ENCODE measurements around the gene FRAS1.
"Not testable (repeated sequence)": the region's sequence is repeated elsewhere in the genome, so short reads cannot be mapped to it uniquely, and the experiment has no call there.

FRAS1 gene

GRCh38 chr4:78057600-78058550, 752 bp downstream of the FRAS1 start:
- DNase-seq (ENCODE audit: low read depth): no peak

GRCh38 chr4:78058591-78059523, 1.7 kb downstream of the FRAS1 start:
- DNase-seq (ENCODE audit: low read depth): no peak

- DNase-seq (ENCODE audit: low read depth): no peak
Measured at GRCh38 chr4:78059524-78059889, 2.4 kb downstream of the FRAS1 start.

DNA sequence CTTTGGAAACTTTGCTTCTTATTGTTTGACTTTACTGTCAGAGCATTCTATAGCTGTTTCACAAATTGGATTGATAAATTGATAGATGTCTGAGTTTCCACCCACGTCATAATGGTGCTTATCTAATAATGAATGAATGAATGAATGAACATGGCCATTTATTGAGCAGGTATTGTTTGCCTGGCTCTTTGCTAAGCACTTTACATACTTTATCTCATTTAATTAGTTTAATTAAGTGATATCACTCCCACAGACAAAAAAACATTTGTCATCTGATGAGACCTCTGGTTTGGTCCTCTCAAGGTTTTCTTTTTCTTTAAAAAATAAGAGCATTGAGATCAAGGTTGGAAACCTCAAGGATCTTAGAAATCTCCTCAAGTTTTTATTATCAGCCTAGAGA, 2.8 kb downstream of the FRAS1 start:
- DNase-seq (ENCODE audit: low read depth): no peak

GRCh38 chr4:78061939-78062570, 4.9 kb downstream of the FRAS1 start:
- DNase-seq (ENCODE audit: low read depth): no peak

- no peak for DNase-seq (ENCODE audit: low read depth)
Measured at GRCh38 chr4:78065508-78066192, 8.5 kb downstream of the FRAS1 start.

- DNase-seq (ENCODE audit: low read depth): no peak
Measured at GRCh38 chr4:78068481-78068880, 11.4 kb downstream of the FRAS1 start.

DNA sequence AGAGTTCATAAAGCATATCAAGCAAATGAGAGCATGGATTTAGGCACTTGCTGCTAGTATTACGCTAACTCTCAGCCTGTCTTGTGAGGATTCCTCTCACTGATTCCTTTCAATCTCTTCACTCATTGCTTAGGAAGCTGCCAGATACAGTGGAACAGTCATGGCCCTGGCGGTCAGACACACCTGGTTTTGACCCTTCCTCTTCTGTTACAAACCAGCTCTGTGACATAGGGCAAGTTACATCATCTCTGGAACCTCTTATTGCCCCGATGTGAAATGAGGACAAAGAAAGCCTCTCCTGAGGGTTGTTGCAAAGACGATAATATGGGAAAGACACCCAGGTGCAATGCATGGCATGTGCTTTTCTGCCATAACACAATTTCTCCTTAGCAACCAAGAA, 12.2 kb downstream of the FRAS1 start:
- no peak for DNase-seq (ENCODE audit: low read depth)

- no peak for DNase-seq (ENCODE audit: low read depth)
Measured at GRCh38 chr4:78069859-78070258, 12.7 kb downstream of the FRAS1 start.

GRCh38 chr4:78070731-78071282, 13.7 kb downstream of the FRAS1 start:
- DNase-seq (ENCODE audit: low read depth): no peak

DNA sequence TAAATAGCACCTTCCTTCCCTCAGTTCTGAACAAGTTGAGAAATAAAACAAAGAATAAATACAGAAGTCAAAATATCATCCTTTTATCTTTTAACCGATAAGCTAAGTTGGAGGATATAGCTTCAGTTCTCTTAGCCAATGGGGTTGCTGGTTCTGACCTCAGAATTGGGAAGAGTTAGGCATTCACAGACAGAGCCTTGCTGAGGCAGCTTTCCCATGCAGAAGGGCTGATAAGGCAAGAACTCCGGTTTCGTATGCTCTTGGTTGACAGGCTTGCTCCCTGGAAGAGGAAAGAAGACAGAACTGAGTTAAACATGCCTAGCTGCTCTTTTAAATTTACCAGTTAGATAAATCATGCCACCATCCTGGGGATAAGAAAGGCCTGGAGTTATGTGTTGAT, 17.6 kb downstream of the FRAS1 start:
- no peak for DNase-seq (ENCODE audit: low read depth)

DNA sequence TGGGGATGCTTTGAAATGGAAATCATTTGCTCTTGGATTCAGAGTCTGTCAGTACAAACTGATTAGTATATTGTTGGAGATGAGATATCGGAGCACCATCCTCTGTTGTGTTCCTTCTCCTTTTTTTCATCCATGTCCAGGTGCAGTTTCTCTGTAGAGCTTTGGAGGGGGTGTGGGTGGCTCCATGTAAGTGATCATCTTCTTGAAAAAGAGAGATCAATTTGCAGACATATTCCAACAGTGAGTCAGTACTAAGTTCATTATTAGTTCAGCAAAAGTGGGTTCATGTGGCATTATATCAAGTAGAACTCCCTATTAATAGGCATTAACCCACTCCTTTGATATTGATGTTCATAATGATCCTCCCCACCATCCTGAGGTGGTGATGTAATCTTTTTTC, 18.9 kb downstream of the FRAS1 start:
- DNase-seq (ENCODE audit: low read depth): no peak

DNA sequence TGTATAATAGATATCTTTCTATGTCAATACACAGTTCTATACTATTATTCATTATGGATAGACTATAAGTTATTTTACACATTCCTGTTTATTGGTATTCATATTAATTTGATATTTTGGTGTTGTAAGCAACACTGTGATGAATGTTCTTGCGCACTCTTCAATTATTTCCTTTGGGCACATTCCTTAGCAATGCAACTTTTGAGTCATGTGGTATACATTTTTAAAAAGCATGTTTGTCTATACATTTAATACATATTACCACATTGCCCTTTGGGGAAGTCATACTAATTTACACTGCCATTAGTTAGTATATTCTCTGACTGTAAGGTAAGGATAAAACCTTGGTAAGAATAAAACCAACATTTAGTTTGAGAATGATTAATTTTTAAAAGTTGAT, 21.0 kb downstream of the FRAS1 start:
- no peak for DNase-seq (ENCODE audit: low read depth)

DNA sequence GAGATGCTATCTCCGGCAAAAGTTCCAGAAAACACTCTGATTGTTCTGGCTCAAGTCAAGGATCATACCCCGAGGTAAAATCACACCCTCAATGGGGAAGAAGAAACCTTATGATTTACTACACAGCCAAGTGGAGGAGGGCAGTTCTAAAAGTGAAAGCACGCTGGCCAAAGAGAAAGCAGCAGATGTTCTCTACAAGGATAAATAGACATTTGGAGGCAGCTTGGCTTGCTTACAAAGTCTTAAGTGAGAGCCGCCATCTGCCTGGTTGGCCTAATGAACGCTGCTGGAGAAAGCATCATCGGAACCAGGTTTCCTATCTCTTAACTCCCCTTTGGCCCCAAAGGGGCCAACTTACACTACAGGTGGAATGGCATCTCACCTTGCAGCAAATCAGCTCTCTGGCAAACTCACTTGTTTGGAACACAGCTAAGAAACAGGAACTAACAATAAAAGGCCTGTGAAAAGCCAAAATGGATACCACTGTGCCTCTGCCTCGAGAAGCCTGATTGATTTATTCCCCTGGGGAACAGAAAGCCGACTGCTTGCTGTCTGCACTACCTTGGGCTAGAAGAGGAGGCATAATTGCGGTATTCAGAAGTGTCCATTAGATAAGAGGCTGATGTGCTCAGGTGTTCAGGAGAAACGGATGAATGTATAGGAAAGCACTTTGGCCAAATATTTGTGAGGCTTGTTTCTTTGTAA, 22.8 kb downstream of the FRAS1 start:
- no peak for DNase-seq (ENCODE audit: low read depth)

DNA sequence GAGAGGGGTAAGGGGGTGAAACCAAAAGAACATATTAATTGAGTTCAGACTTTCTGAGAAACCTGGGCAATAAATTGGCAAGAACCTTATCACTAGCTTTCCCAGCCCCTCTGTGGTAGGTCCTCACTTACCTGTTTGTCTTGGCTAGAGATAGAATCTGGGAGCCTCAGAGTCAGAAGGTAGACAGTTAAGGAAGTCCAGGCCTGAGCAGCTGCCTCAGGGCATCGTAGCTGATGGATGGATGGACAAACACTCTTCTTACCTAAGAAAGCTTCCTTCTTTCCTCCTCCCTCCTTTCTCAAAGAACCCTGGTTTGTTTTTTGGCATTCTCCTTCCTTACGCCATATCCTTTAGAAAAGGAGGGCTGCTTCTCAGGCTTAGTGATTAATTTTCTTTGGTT, 24.4 kb downstream of the FRAS1 start:
- no peak for DNase-seq (ENCODE audit: low read depth)

DNA sequence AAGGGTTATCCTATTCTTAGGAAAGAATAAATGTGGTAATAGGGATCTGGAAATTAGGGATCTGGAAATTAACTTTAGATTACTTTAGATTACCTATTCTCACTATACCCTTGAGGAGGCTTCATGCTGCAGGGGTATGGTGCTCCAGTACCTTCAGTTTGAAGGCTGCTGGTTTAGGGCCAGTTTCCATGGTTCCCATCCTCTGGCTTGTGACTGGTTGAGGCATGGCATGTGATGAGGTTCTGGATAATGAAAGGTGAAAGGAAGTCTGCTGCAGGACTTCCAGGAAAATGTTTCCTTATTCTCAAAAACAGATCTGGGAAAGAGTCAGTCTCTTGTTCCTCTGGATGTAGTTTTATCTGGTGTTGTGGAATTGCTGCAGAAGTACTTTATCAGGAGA, 25.9 kb downstream of the FRAS1 start:
- no peak for DNase-seq (ENCODE audit: low read depth)

DNA sequence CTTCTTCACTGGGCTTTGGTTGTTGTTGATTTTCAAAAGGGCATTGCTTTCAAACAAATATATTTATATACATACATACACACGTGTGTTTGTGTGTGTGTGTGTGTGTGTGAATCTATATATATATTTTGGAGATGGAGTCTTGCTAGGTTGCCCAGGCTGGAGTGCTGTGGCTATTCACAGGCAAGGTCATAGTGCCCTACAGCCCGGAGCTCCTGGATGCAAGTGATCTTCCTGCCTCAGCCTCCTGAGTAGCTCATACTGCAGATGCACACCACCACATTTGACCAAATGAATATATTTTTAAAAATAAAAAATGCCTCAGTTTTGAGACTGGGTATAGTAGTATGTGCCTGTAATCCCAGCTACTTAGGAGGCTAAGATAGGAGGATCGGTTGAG, 34.4 kb downstream of the FRAS1 start:
- DNase-seq (ENCODE audit: low read depth): no peak

GRCh38 chr4:78092350-78092749, 35.2 kb downstream of the FRAS1 start:
- not testable (repeated sequence) for DNase-seq (ENCODE audit: low read depth)

DNA sequence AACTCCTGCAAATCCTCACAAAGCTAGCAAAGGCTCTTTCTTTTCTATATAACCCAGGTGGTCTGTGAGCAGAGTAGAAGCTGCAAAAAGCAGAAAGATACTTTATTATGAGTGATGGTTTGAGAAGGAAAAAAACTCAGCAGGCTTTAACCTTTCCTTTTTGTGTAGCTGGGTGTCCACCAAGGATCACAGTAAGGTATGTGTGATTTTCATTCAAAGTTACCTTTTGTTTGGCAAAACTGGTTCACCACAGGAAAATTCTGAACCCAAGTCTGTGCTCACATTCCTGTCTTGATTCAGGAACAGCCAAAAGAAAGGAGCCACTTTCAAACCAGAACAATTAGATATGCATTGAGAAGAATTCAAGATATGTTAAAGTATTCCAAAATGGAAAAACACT, 35.7 kb downstream of the FRAS1 start:
- DNase-seq (ENCODE audit: low read depth): no peak

- no peak for DNase-seq (ENCODE audit: low read depth)
Measured at GRCh38 chr4:78095081-78095480, 38.0 kb downstream of the FRAS1 start.

GRCh38 chr4:78099058-78099457, 41.9 kb downstream of the FRAS1 start:
- DNase-seq (ENCODE audit: low read depth): no peak
